Gastrocnemius medialis (tissue), 4 donors: ENCODE results near the gene DBF4. TPM values are rescaled to one million over a fixed set of nuclear protein-coding genes. Genes with fewer than 3 reads are reported as not detected.
"Not testable (repeated sequence)": the region's sequence is repeated elsewhere in the genome, so short reads cannot be mapped to it uniquely, and the experiment has no call there.

ENCODE experiments used
- ATAC-seq, 2 donors: fragments of 150-250 bp; one replicate each; pipeline ENCODE4 v1.9.1; 2016
- DNase-seq, 2 donors: peaks; one replicate each; pipeline ENCODE4 v3.0.0-alpha.2; 2019
- H3K27ac ChIP-seq, 4 donors: fragments of 200-600 bp; sonication (generic); 1 replicate in 1 of 4; 2 replicates in 3 of 4; pipeline ENCODE4 v1.5.1; 2016 to 2018; ENCODE audit warnings: mild to moderate bottlenecking in 2 of 4, moderate library complexity in 1 of 4
- H3K27me3 ChIP-seq, 3 donors: fragments of 200-600 bp; sonication (generic) in 2 of 3; 1 replicate in 1 of 3; 2 replicates in 2 of 3; pipeline versions ENCODE4 v1.5.1 to v1.6.0; 2016 to 2019; ENCODE audit warnings: mild to moderate bottlenecking in 1 of 3, moderate library complexity in 1 of 3
- H3K36me3 ChIP-seq, 2 donors: fragments of 200-600 bp; sonication (generic) in 1 of 2; one replicate each; pipeline ENCODE4 v1.5.1; 2017 to 2018
- H3K4me1 ChIP-seq, 2 donors: fragments of 200-600 bp; sonication (generic) in 1 of 2; one replicate each; pipeline ENCODE4 v1.5.1; 2016 to 2017; ENCODE audit warnings: mild to moderate bottlenecking in 2 of 2
- H3K4me3 ChIP-seq, 4 donors: fragments of 200-600 bp; sonication (generic) in 3 of 4; 1 replicate in 1 of 4; 2 replicates in 3 of 4; pipeline ENCODE4 v1.5.1; 2016 to 2019; ENCODE audit warnings: mild to moderate bottlenecking in 2 of 4
- H3K9me3 ChIP-seq, 3 donors: fragments of 200-600 bp; sonication (generic) in 2 of 3; 1 replicate in 1 of 3; 2 replicates in 2 of 3; pipeline ENCODE4 v1.5.1; 2016 to 2019
- CTCF ChIP-seq, 5 experiments: fragments of 450-650 bp in 3 of 5; fragments of 200-600 bp in 2 of 5; sonication (generic) in 2 of 5; IDR thresholded peaks in 4 of 5; conservative IDR thresholded peaks in 1 of 5; 1 replicate in 4 of 5; 2 replicates in 1 of 5; pipeline ENCODE4 v1.5.1; 2016 to 2019; ENCODE audit warnings: antibody characterized with exemption in 5 of 5, mild to moderate bottlenecking in 3 of 5, moderate library complexity in 3 of 5
- POLR2A ChIP-seq, 2 donors: fragments of 450-650 bp; IDR thresholded peaks; one replicate each; pipeline ENCODE4 v1.6.1; 2017; ENCODE audit warnings: antibody characterized with exemption in 2 of 2, mild to moderate bottlenecking in 2 of 2, moderate library complexity in 2 of 2
- in situ Hi-C, 4 donors: fragments of 200-750 bp; cut with MboI; loops; one replicate each; pipeline versions ENCODE4 v1.15.0 to v1.8.0; 2017; ENCODE audit warnings: low sequenced_read_pairs in 4 of 4
- intact Hi-C: fragments of 100-400 bp; cut with DNase I; formaldehyde crosslinking; loops from one replicate; pipeline ENCODE4 v1.15.1; 2023; ENCODE audit warnings: low total_unique reads
- total RNA-seq, 4 donors: library from RNA; depleted of rRNA; stranded (reverse); fragments of >200 nt; gene quantifications; one replicate each; pipeline versions ENCODE4 v1.1.0 to v1.2.3, GENCODE V29; 2016

The DBF4 gene
- total RNA-seq, 4 donors from 2014 or later: 2.2 to 5.9 (median 3.2) TPM

DNA sequence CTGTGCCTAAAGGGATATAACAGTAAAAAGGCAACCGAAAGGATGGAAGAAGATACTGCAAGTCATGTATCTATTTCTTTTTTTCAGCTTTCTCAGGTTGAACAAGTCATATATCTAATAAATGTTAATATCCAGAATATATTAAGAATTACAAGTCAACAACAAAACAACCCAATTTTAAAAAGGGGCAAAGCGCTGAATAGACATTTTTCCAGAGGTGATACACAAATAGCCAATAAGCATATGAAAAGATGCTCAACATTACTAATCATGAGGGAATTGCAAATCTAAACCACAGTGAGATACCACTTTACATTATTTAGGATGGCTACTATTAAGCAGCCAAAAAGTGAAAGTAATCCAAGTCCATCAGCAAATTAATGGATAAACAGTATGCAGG, 23.0 kb downstream of the DBF4 start:
- TF ChIP-seq CTCF (IDR thresholded peaks at IDR 0.05 in 4 of 5, conservative IDR thresholded peaks at IDR 0.05 in 1 of 5) (no peak), POLR2A (IDR thresholded peaks at IDR 0.05) (no peak)
- intact Hi-C loops (no loop called here), in situ Hi-C loops (loop anchor here in 1 of 4 donors (25.0 kb wide), 1 partner anchor 313 kb away; the partner anchor contains the start of gene SRI)
- no peaks in the 10 kb centered on the region for H3K9me3 ChIP-seq
- H3K4me3 ChIP-seq: no peak overlapping the region
- ATAC-seq (no peak), DNase-seq (no peak)
- no peak overlapping the region for H3K27ac ChIP-seq
- peaks cover 0 to 25% of the 10 kb centered on the region in 2 donors for H3K36me3 ChIP-seq
- no peaks in the 10 kb centered on the region for H3K4me1 ChIP-seq
- H3K27me3 ChIP-seq: no peaks in the 10 kb centered on the region

DNA sequence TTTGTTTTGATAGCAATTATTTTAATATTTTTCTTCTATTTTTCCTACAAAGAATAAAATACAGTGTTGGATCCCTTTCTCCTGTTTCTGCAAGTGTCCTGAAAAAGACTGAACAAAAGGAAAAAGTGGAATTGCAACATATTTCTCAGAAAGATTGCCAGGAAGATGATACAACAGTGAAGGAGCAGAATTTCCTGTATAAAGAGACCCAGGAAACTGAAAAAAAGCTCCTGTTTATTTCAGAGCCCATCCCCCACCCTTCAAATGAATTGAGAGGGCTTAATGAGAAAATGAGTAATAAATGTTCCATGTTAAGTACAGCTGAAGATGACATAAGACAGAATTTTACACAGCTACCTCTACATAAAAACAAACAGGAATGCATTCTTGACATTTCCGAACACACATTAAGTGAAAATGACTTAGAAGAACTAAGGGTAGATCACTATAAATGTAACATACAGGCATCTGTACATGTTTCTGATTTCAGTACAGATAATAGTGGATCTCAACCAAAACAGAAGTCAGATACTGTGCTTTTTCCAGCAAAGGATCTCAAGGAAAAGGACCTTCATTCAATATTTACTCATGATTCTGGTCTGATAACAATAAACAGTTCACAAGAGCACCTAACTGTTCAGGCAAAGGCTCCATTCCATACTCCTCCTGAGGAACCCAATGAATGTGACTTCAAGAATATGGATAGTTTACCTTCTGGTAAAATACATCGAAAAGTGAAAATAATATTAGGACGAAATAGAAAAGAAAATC, 31.0 kb downstream of the DBF4 start:
- in situ Hi-C loops, DNase-seq, H3K9me3 ChIP-seq, intact Hi-C loops, H3K4me3 ChIP-seq, H3K27ac ChIP-seq, H3K4me1 ChIP-seq, H3K36me3 ChIP-seq, H3K27me3 ChIP-seq, ATAC-seq: not testable (repeated sequence)

DNA sequence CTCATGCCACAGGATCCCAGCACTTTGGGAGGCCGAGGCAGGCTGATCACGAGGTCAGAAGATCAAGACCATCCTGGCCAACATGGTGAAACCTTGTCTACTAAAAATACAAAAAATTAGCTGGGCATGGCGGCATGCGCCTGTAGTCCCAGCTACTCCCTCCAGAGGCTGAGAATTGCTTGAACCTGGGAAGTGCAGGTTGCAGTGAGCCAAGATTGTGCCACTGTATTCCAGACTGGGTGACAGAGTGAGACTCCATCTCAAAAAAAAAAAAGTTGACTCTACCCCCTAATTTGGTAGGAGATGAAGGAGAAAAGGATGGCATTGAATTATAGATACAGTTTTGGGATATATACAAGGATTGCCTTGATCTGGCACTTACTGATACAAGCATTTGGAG, 32.5 kb downstream of the DBF4 start:
- H3K36me3 ChIP-seq, H3K9me3 ChIP-seq, intact Hi-C loops, H3K4me1 ChIP-seq, H3K27ac ChIP-seq, H3K4me3 ChIP-seq, ATAC-seq, in situ Hi-C loops, DNase-seq, H3K27me3 ChIP-seq: not testable (repeated sequence)

GRCh38 chr7:87912121-87912520, 35.8 kb downstream of the DBF4 start:
- DNase-seq (no peak), ATAC-seq (no peak)
- no peak for TF ChIP-seq CTCF (IDR thresholded peaks at IDR 0.05 in 4 of 5, conservative IDR thresholded peaks at IDR 0.05 in 1 of 5)
- no peak for TF ChIP-seq POLR2A (IDR thresholded peaks at IDR 0.05)
- in situ Hi-C loops (no loop called here), intact Hi-C loops (no loop called here)
- Histone ChIP-seq H3K4me3 (no peak overlapping the region), H3K4me1 (no peaks in the 10 kb centered on the region), H3K27me3 (no peaks in the 10 kb centered on the region), H3K9me3 (no peaks in the 10 kb centered on the region), H3K27ac (no peak overlapping the region), H3K36me3 (no peaks in the 10 kb centered on the region)

- in situ Hi-C loops: no loop called here
- Histone ChIP-seq H3K4me3 (no peak overlapping the region), H3K36me3 (no peaks in the 10 kb centered on the region), H3K9me3 (no peaks in the 10 kb centered on the region), H3K27ac (no peak overlapping the region), H3K27me3 (no peaks in the 10 kb centered on the region), H3K4me1 (no peaks in the 10 kb centered on the region)
- DNase-seq: no peak
- no peak for ATAC-seq
- intact Hi-C loops: no loop called here
- no peak for TF ChIP-seq POLR2A (IDR thresholded peaks at IDR 0.05)
- TF ChIP-seq CTCF (IDR thresholded peaks at IDR 0.05 in 4 of 5, conservative IDR thresholded peaks at IDR 0.05 in 1 of 5): no peak
These were observed 42.4 kb downstream of the DBF4 start for GRCh38 chr7:87918740-87919139.

GRCh38 chr7:87919875-87920274, 43.6 kb downstream of the DBF4 start:
- DNase-seq (no peak), ATAC-seq (no peak)
- no peak overlapping the region for H3K4me3 ChIP-seq
- in situ Hi-C loops: no loop called here
- no peaks in the 10 kb centered on the region for H3K27me3 ChIP-seq
- H3K9me3 ChIP-seq: no peaks in the 10 kb centered on the region
- intact Hi-C loops: no loop called here
- H3K4me1 ChIP-seq: no peaks in the 10 kb centered on the region
- TF ChIP-seq CTCF (IDR thresholded peaks at IDR 0.05 in 4 of 5, conservative IDR thresholded peaks at IDR 0.05 in 1 of 5) (no peak), POLR2A (IDR thresholded peaks at IDR 0.05) (no peak)
- H3K27ac ChIP-seq: no peak overlapping the region
- no peaks in the 10 kb centered on the region for H3K36me3 ChIP-seq
